HepG2 (cell line): Measurements from ENCODE around the gene ANKRD60. TPM values are rescaled to one million over a fixed set of nuclear protein-coding genes. Genes with fewer than 3 reads are reported as not detected.

Experiments
- ATAC-seq: fragments of 200-7000 bp; cut with Tn5 transposase; 3 replicates; pipeline ENCODE4 v1.9.1; 2020; ENCODE audit warnings: mild to moderate bottlenecking, moderate library complexity
- BruUV-seq: library from RNA; stranded (reverse); fragments of 400-500 nt; replicated peaks from 2 replicates; lab custom pipeline; 2021; lab: Mats Ljungman, UMichigan
- CTCF ChIA-PET: fragments of 300-600 bp; formaldehyde crosslinking; extraction: SDS; loops from one replicate; lab custom pipeline; 2021; ENCODE audit warnings: low total read pairs, inconsistent platforms, low intra/inter-chr PET ratio; lab: Yijun Ruan, JAX
- POLR2A ChIA-PET: fragments of 350-600 bp; sonication (Branson Sonifier 250); formaldehyde crosslinking; loops from one replicate; lab custom pipeline; 2020; ENCODE audit warnings: antibody characterized with exemption, inconsistent platforms; lab: Yijun Ruan, JAX
- DNase-seq: peaks from one replicate; pipeline ENCODE4 v3.0.0-alpha.2; 2015; ENCODE audit warnings: low spot score
- FAIRE-seq: peaks from 3 replicates; lab custom pipeline; 2011; peaks lifted over from hg19 to GRCh38; lab: Jason Lieb, UNC
- H2AFZ ChIP-seq: one replicate; pipeline ENCODE4 v1.6.1; 2011; ENCODE audit warnings: low read length, inconsistent platforms
- H3K27ac ChIP-seq: fragments of 300-600 bp; 3 replicates; pipeline ENCODE4 v1.8.0; 2011; ENCODE audit warnings: mixed run types, mild to moderate bottlenecking, mixed read lengths, low read length, inconsistent platforms; ENCODE audit not compliant: insufficient read depth; ENCODE audit errors: extremely low read length
- H3K27me3 ChIP-seq, 2 experiments: fragments of 200-600 bp in 1 of 2; 2 replicates in 1 of 2; 3 replicates in 1 of 2; pipeline versions ENCODE4 v1.6.0 to v1.8.0; 2011; ENCODE audit warnings: low read length in 2 of 2, mild to moderate bottlenecking in 2 of 2, moderate library complexity in 2 of 2, inconsistent platforms in 1 of 2; ENCODE audit not compliant: insufficient read depth in 2 of 2, control insufficient read depth in 1 of 2
- H3K36me3 ChIP-seq, 2 experiments: fragments of 200-600 bp in 1 of 2; replicated peaks in 1 of 2; 2 replicates in 1 of 2; 3 replicates in 1 of 2; pipeline versions ENCODE4 v1.5.1 to v1.8.0; 2011; ENCODE audit warnings: low read length in 2 of 2, inconsistent platforms in 1 of 2; ENCODE audit not compliant: insufficient read depth in 2 of 2, control insufficient read depth in 1 of 2
- H3K4me1 ChIP-seq: 2 replicates; pipeline ENCODE4 v1.5.1; 2012; ENCODE audit warnings: low read length, inconsistent platforms; ENCODE audit not compliant: insufficient read depth
- H3K4me2 ChIP-seq: 2 replicates; pipeline ENCODE4 v1.6.0; 2011; ENCODE audit warnings: low read depth, low read length, inconsistent platforms
- H3K4me3 ChIP-seq, 3 experiments: fragments of 200-600 bp in 1 of 3; sonication (generic), shearing (Covaris generic) in 1 of 3; replicated peaks in 1 of 3; 2 replicates each; pipeline ENCODE4 v1.5.1; 2011 to 2016; ENCODE audit warnings: low read length in 3 of 3, inconsistent platforms in 2 of 3, low read depth in 2 of 3, mild to moderate bottlenecking in 2 of 3, control low read depth in 1 of 3, mixed read lengths in 1 of 3; ENCODE audit not compliant: insufficient read depth in 1 of 3
- H3K79me2 ChIP-seq: one replicate; pipeline ENCODE4 v1.6.1; 2011; ENCODE audit warnings: low read length, inconsistent platforms; ENCODE audit not compliant: insufficient read depth
- H3K9ac ChIP-seq: 2 replicates; pipeline ENCODE4 v1.6.0; 2011; ENCODE audit warnings: mild to moderate bottlenecking, low read depth, low read length, inconsistent platforms; ENCODE audit not compliant: insufficient read depth
- H3K9me3 ChIP-seq: 2 replicates; pipeline ENCODE4 v1.5.1; 2012; ENCODE audit warnings: mild to moderate bottlenecking, low read length
- H4K20me1 ChIP-seq: 2 replicates; pipeline ENCODE4 v1.6.0; 2011; ENCODE audit warnings: inconsistent platforms, mild to moderate bottlenecking, low read length, moderate library complexity; ENCODE audit not compliant: insufficient read depth
- CENPT ChIP-seq: sonication (generic); formaldehyde crosslinking; IDR thresholded peaks from 2 replicates; pipeline ENCODE4 v1.8.0; 2022; ENCODE audit warnings: low read depth, mild to moderate bottlenecking, moderate library complexity, missing genetic modification reagents
- DPF2 ChIP-seq: sonication (generic); formaldehyde crosslinking; IDR thresholded peaks from 2 replicates; pipeline ENCODE4 v1.4.0; 2020; ENCODE audit warnings: mild to moderate bottlenecking, low read depth, missing genetic modification reagents, borderline replicate concordance
- EP300 ChIP-seq, 3 experiments: sonication (generic) in 1 of 3; formaldehyde crosslinking in 1 of 3; IDR thresholded peaks; 2 replicates each; pipeline versions ENCODE4 v1.5.1 to v1.6.1; 2011 to 2020; ENCODE audit warnings: low read depth in 2 of 3, low read length in 2 of 3, borderline replicate concordance in 1 of 3, improper control_type of control experiment in 1 of 3, mild to moderate bottlenecking in 1 of 3, missing genetic modification reagents in 1 of 3, moderate library complexity in 1 of 3
- GZF1 ChIP-seq: sonication (generic); formaldehyde crosslinking; IDR thresholded peaks from 2 replicates; pipeline ENCODE4 v1.5.1; 2020; ENCODE audit warnings: mild to moderate bottlenecking, missing genetic modification reagents
- KDM5B ChIP-seq: sonication (generic); formaldehyde crosslinking; IDR thresholded peaks from 2 replicates; pipeline ENCODE4 v1.4.0; 2020; ENCODE audit warnings: missing genetic modification reagents, mild to moderate bottlenecking, borderline replicate concordance
- MEIS1 ChIP-seq: sonication (generic); formaldehyde crosslinking; IDR thresholded peaks from 2 replicates; pipeline ENCODE4 v1.9.0; 2021; ENCODE audit warnings: mild to moderate bottlenecking, missing genetic modification reagents, moderate library complexity, borderline replicate concordance
- MLLT10 ChIP-seq: sonication (generic); formaldehyde crosslinking; IDR thresholded peaks from 2 replicates; pipeline ENCODE4 v1.4.0; 2020; ENCODE audit warnings: missing genetic modification reagents
- NFE2 ChIP-seq: sonication (generic); formaldehyde crosslinking; IDR thresholded peaks from 2 replicates; pipeline ENCODE4 v1.4.0; 2020; ENCODE audit warnings: missing genetic modification reagents
- NR2F1 ChIP-seq, 2 experiments: fragments of 450-650 bp in 1 of 2; formaldehyde crosslinking in 1 of 2; IDR thresholded peaks; 2 replicates each; pipeline versions ENCODE4 v1.5.0 to v1.6.1; 2016 to 2020; ENCODE audit warnings: mild to moderate bottlenecking in 1 of 2, missing compliant biosample characterization in 1 of 2, missing genetic modification reagents in 1 of 2, moderate library complexity in 1 of 2
- SAP130 ChIP-seq: IDR thresholded peaks from 2 replicates; pipeline ENCODE4 v1.6.1; 2016; ENCODE audit warnings: low read depth
- TAF15 ChIP-seq: fragments of 200-400 bp; formaldehyde crosslinking; IDR thresholded peaks from one replicate; pipeline ENCODE4 v1.6.1; 2018; ENCODE audit warnings: mild to moderate bottlenecking, low read depth, low read length; ENCODE audit not compliant: poor library complexity, severe bottlenecking
- TEAD2 ChIP-seq: sonication (generic); formaldehyde crosslinking; IDR thresholded peaks from 2 replicates; pipeline ENCODE4 v1.9.0; 2021; ENCODE audit warnings: missing genetic modification reagents
- THAP11 ChIP-seq: IDR thresholded peaks from 2 replicates; pipeline ENCODE4 v1.6.1; 2016; ENCODE audit warnings: missing biosample characterization, missing genetic modification reagents
- ZNF224 ChIP-seq: sonication (generic); formaldehyde crosslinking; IDR thresholded peaks from 2 replicates; pipeline ENCODE4 v1.5.0; 2020; ENCODE audit warnings: mild to moderate bottlenecking, missing genetic modification reagents
- ZNF260 ChIP-seq: sonication (generic); formaldehyde crosslinking; IDR thresholded peaks from 2 replicates; pipeline ENCODE4 v1.4.0; 2020; ENCODE audit warnings: missing genetic modification reagents, low read depth, mild to moderate bottlenecking, borderline replicate concordance
- ZNF317 ChIP-seq: sonication (generic); formaldehyde crosslinking; IDR thresholded peaks from 2 replicates; pipeline ENCODE4 v1.5.0; 2020; ENCODE audit warnings: mild to moderate bottlenecking, missing genetic modification reagents
- ZNF652 ChIP-seq: IDR thresholded peaks from 2 replicates; pipeline ENCODE4 v1.6.1; 2016; ENCODE audit warnings: low read depth, borderline replicate concordance
- WGBS: methylation state at CpG from one replicate; pipeline ENCODE4 v1.1.6; 2017; ENCODE audit warnings: low lambda C conversion rate; 5-methylcytosine and 5-hydroxymethylcytosine counted together
- in situ Hi-C: cut with HindIII; loops from 2 replicates; pipeline ENCODE4 v1.10.0; 2017; ENCODE audit warnings: low pct_unique_long_range_greater_than_20kb; ENCODE audit not compliant: extremely low pct_ligation_motif_present
- intact Hi-C: fragments of 100-400 bp; cut with micrococcal nuclease; formaldehyde crosslinking; loops from one replicate; pipeline ENCODE4 v1.10.0; 2022; ENCODE audit not compliant: unreplicated experiment
- polyA plus RNA-seq, 8 experiments: library from polyadenylated mRNA; depleted of rRNA in 3 of 8; stranded (reverse) in 7 of 8; unstranded in 1 of 8; fragments of >200 nt; fragmentation: Illumina TruSeq in 4 of 8; extraction: Trizol in 4 of 8; gene quantifications; 2 replicates each; pipeline versions ENCODE4 v1.2.1 to v1.2.3, GENCODE V29; 2011 to 2016; ENCODE audit warnings: low read depth in 4 of 8, missing spikeins in 1 of 8, mixed read lengths in 1 of 8; ENCODE audit not compliant: insufficient read depth in 1 of 8
- total RNA-seq, 5 experiments: library from RNA; depleted of rRNA; stranded (reverse); fragments of >200 nt; fragmentation: Illumina TruSeq; extraction: Trizol; gene quantifications; 2 replicates each; pipeline ENCODE4 v1.2.3, GENCODE V29; 2016; ENCODE audit warnings: low read depth in 1 of 5
- TF ChIP-seq, protein P1 (sequence below): IDR thresholded peaks from 2 replicates; pipeline ENCODE4 v1.6.1; 2016; ENCODE audit warnings: missing compliant biosample characterization, missing genetic modification reagents, borderline replicate concordance
- TF ChIP-seq, protein P2 (sequence below): sonication (generic); formaldehyde crosslinking; conservative IDR thresholded peaks from 2 replicates; pipeline ENCODE4 v1.4.0; 2020; ENCODE audit warnings: mild to moderate bottlenecking, missing genetic modification reagents, moderate library complexity

ANKRD60 gene
- total and polyA plus RNA-seq, 2 of the 13 experiments (the other 11 are each of a cell fraction or from before 2014, with no cell fraction given): not detected

DNA sequence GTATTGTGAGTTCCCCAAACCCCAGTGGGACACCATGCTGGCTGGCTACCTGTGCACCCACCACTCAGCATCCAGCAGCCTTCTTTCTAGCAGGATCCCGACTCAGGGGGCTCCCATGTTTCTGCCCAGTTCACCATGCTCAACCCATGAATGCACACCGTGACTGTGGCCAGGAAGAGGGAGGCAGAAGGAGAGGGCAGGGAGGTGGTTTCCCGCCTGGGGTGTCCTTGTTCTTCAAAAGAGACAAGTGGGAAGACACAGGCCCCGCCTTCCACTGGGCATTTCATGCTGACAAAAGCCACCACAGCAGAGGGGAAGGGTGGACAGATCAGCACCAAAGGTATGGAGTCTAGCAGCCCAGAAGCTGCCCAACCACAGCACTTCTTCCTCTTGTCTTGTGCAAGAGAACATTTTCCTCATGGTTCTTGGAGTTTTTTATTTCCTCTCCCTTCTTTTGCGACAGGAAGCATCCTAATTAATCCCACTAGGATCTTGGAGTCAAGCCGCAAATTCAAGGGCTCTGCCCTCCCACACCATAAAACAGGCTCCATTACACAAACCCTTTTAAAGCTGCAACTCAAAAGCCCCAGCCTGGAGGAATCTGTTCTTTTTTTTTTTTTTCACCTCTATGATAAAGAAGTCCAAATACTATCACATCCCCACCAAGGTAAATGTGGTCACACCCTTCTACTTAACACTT lies 13.5 kb upstream of the ANKRD60 start:
- no peak for ATAC-seq
- in situ Hi-C loops: loop anchor here (10.0 kb wide), 1 partner anchor 413 kb away; the partner anchor contains the start of gene STX16
- TF ChIP-seq ZNF260 (CRISPR knock-in tag): no peak
- TF ChIP-seq KDM5B (CRISPR knock-in tag): no peak
- no peak for TF ChIP-seq EP300 (IDR thresholded peaks at IDR 0.05; ENCODE audit: low read depth in 2 of 2, low read length in 2 of 2)
- TF ChIP-seq EP300 (CRISPR knock-in tag; IDR thresholded peaks at IDR 0.05; ENCODE audit: borderline replicate concordance): no peak
- TF ChIP-seq SAP130 (CRISPR knock-in tag): no peak
- TF ChIP-seq, protein P1, sequence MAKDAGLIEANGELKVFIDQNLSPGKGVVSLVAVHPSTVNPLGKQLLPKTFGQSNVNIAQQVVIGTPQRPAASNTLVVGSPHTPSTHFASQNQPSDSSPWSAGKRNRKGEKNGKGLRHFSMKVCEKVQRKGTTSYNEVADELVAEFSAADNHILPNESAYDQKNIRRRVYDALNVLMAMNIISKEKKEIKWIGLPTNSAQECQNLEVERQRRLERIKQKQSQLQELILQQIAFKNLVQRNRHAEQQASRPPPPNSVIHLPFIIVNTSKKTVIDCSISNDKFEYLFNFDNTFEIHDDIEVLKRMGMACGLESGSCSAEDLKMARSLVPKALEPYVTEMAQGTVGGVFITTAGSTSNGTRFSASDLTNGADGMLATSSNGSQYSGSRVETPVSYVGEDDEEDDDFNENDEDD (CRISPR knock-in tag): no peak
- TF ChIP-seq THAP11: no peak
- TF ChIP-seq GZF1 (CRISPR knock-in tag): no peak
- no peak for TF ChIP-seq CENPT (CRISPR knock-in tag)
- no peak for TF ChIP-seq TAF15
- TF ChIP-seq MLLT10 (CRISPR knock-in tag): no peak
- no peak for TF ChIP-seq DPF2
- TF ChIP-seq NR2F1 (CRISPR knock-in tag; IDR thresholded peaks at IDR 0.05): no peak
- no peak for TF ChIP-seq ZNF317 (CRISPR knock-in tag)
- TF ChIP-seq ZNF224: no peak
- TF ChIP-seq ZNF652 (CRISPR knock-in tag): no peak
- TF ChIP-seq NFE2 (CRISPR knock-in tag): no peak
- TF ChIP-seq MEIS1: no peak
- no peak for TF ChIP-seq TEAD2 (CRISPR knock-in tag)
- TF ChIP-seq, protein P2, sequence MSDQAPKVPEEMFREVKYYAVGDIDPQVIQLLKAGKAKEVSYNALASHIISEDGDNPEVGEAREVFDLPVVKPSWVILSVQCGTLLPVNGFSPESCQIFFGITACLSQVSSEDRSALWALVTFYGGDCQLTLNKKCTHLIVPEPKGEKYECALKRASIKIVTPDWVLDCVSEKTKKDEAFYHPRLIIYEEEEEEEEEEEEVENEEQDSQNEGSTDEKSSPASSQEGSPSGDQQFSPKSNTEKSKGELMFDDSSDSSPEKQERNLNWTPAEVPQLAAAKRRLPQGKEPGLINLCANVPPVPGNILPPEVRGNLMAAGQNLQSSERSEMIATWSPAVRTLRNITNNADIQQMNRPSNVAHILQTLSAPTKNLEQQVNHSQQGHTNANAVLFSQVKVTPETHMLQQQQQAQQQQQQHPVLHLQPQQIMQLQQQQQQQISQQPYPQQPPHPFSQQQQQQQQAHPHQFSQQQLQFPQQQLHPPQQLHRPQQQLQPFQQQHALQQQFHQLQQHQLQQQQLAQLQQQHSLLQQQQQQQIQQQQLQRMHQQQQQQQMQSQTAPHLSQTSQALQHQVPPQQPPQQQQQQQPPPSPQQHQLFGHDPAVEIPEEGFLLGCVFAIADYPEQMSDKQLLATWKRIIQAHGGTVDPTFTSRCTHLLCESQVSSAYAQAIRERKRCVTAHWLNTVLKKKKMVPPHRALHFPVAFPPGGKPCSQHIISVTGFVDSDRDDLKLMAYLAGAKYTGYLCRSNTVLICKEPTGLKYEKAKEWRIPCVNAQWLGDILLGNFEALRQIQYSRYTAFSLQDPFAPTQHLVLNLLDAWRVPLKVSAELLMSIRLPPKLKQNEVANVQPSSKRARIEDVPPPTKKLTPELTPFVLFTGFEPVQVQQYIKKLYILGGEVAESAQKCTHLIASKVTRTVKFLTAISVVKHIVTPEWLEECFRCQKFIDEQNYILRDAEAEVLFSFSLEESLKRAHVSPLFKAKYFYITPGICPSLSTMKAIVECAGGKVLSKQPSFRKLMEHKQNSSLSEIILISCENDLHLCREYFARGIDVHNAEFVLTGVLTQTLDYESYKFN: no peak
- TF ChIP-seq, all 625 proteins: peak for 0
- no peaks in the 10 kb centered on the region for H3K79me2 ChIP-seq
- no peaks in the 10 kb centered on the region for H3K36me3 ChIP-seq
- no peaks in the 10 kb centered on the region for H3K9me3 ChIP-seq
- intact Hi-C loops: no loop called here
- H4K20me1 ChIP-seq: no peaks in the 10 kb centered on the region
- no peak overlapping the region for H3K9ac ChIP-seq
- no peak overlapping the region for H2AFZ ChIP-seq
- CTCF ChIA-PET: interaction anchor here (1.5 kb wide), 1 partner anchor 206 kb away, joined by 4 read pairs; no protein-coding TSS in a partner anchor
- no TSS peak for BruUV-seq
- POLR2A ChIA-PET: no interaction called here
- no peak overlapping the region for H3K27ac ChIP-seq
- 60% methylated on average over 6 of the region's 6 CpGs for WGBS
- H3K4me1 ChIP-seq: peaks cover under 1% of the 10 kb centered on the region
- H3K4me2 ChIP-seq: no peak overlapping the region
- DNase-seq (no peak), FAIRE-seq (no peak)
- no peak overlapping the region for H3K4me3 ChIP-seq
- H3K27me3 ChIP-seq: peaks cover 0 to under 1% of the 10 kb centered on the region in 2 experiments; a peak in 1 of 5 replicates
